H1 (cell line): ENCODE results near the gene MEN1. TPM values are rescaled to one million over a fixed set of nuclear protein-coding genes. Genes with fewer than 3 reads are reported as not detected.

ENCODE experiments used
- CTCF ChIA-PET: fragments of 300-600 bp; sonication (Branson Sonifier 250); formaldehyde crosslinking; loops from one replicate; lab custom pipeline; 2021; ENCODE audit not compliant: partially characterized antibody; lab: Charles Lee
- POLR2A ChIA-PET: fragments of 300-600 bp; sonication (Branson Sonifier 250); formaldehyde crosslinking; loops from one replicate; lab custom pipeline; 2021; ENCODE audit warnings: inconsistent platforms; ENCODE audit not compliant: partially characterized antibody; lab: Charles Lee
- DNase-seq, 2 experiments: peaks; one replicate each; pipeline versions ENCODE4 v3.0.0 to v3.0.0-alpha.2; 2010 to 2022; ENCODE audit warnings: low spot score in 2 of 2, low read depth in 1 of 2, mixed read lengths in 1 of 2
- FAIRE-seq: peaks from 2 replicates; lab custom pipeline; 2011; peaks lifted over from hg19 to GRCh38; lab: Jason Lieb, UNC
- H2AFZ ChIP-seq: 2 replicates; pipeline ENCODE4 v1.8.1; 2012; ENCODE audit warnings: low read length, inconsistent platforms
- H2AK5ac ChIP-seq: 2 replicates; pipeline ENCODE4 v1.6.1; 2013; ENCODE audit warnings: low read depth, low read length
- H2BK120ac ChIP-seq: replicated peaks from 2 replicates; pipeline ENCODE3; 2013; ENCODE audit warnings: low read depth, low read length, inconsistent platforms
- H2BK12ac ChIP-seq: 2 replicates; pipeline ENCODE4 v1.6.1; 2013; ENCODE audit warnings: low read depth, low read length
- H2BK15ac ChIP-seq: 2 replicates; pipeline ENCODE4 v1.6.1; 2013; ENCODE audit warnings: low read length
- H2BK20ac ChIP-seq: 2 replicates; pipeline ENCODE4 v1.6.1; 2013; ENCODE audit warnings: low read length
- H2BK5ac ChIP-seq: 2 replicates; pipeline ENCODE4 v1.6.1; 2013; ENCODE audit warnings: low read depth, low read length
- H3K14ac ChIP-seq: 2 replicates; pipeline ENCODE4 v1.6.1; 2013; ENCODE audit warnings: inconsistent platforms; ENCODE audit not compliant: insufficient read length
- H3K18ac ChIP-seq: 2 replicates; pipeline ENCODE4 v1.6.1; 2013; ENCODE audit warnings: low read length; ENCODE audit errors: extremely low read depth
- H3K23ac ChIP-seq: 2 replicates; pipeline ENCODE4 v1.6.1; 2013; ENCODE audit warnings: inconsistent platforms; ENCODE audit not compliant: insufficient read length
- H3K23me2 ChIP-seq: 2 replicates; pipeline ENCODE4 v1.6.1; 2013; ENCODE audit warnings: low read depth, low read length
- H3K27ac ChIP-seq: 2 replicates; pipeline ENCODE4 v1.6.1; 2011; ENCODE audit warnings: low read depth, low read length, inconsistent platforms
- H3K27me3 ChIP-seq, 4 experiments: replicated peaks in 1 of 4; 1 replicate in 1 of 4; 2 replicates in 3 of 4; pipeline versions ENCODE4 v1.6.1 to v1.8.1; 2011 to 2013; ENCODE audit warnings: low read length in 3 of 4, mild to moderate bottlenecking in 3 of 4, inconsistent platforms in 2 of 4, mixed read lengths in 2 of 4, moderate library complexity in 1 of 4; ENCODE audit not compliant: control insufficient read depth in 3 of 4, insufficient read depth in 3 of 4; ENCODE audit errors: extremely low read depth in 1 of 4
- H3K36me3 ChIP-seq, 4 experiments: 2 replicates each; pipeline versions ENCODE4 v1.6.1 to v1.8.1; 2011 to 2013; ENCODE audit warnings: mild to moderate bottlenecking in 4 of 4, low read length in 3 of 4, moderate library complexity in 2 of 4, control low read depth in 1 of 4, inconsistent platforms in 1 of 4; ENCODE audit not compliant: insufficient read depth in 4 of 4, control insufficient read depth in 2 of 4
- H3K4ac ChIP-seq: replicated peaks from 2 replicates; pipeline ENCODE3; 2013; ENCODE audit warnings: low read length, low read depth, mixed read lengths, inconsistent platforms; ENCODE audit not compliant: insufficient read length
- H3K4me1 ChIP-seq, 4 experiments: replicated peaks in 1 of 4; 1 replicate in 1 of 4; 2 replicates in 3 of 4; pipeline versions ENCODE4 v1.6.1 to v1.8.1; 2011 to 2013; ENCODE audit warnings: low read length in 3 of 4, inconsistent platforms in 2 of 4, mixed read lengths in 1 of 4; ENCODE audit not compliant: insufficient read depth in 4 of 4, control insufficient read depth in 3 of 4
- H3K4me2 ChIP-seq, 2 experiments: 2 replicates each; pipeline versions ENCODE4 v1.6.1 to v1.8.1; 2011 to 2013; ENCODE audit warnings: low read depth in 2 of 2, low read length in 2 of 2, control low read depth in 1 of 2, inconsistent platforms in 1 of 2, mild to moderate bottlenecking in 1 of 2; ENCODE audit not compliant: insufficient read depth in 1 of 2
- H3K4me3 ChIP-seq, 4 experiments: fragments of 200-600, 300-600 bp in 1 of 4; sonication (generic), shearing (Covaris generic), sonication (Bioruptor Twin) in 1 of 4; 2 replicates each; pipeline versions ENCODE4 v1.5.1 to v1.8.1; 2011 to 2016; ENCODE audit warnings: low read length in 4 of 4, low read depth in 3 of 4, control low read depth in 2 of 4, inconsistent platforms in 2 of 4, mild to moderate bottlenecking in 2 of 4, mixed read lengths in 1 of 4, moderate library complexity in 1 of 4; ENCODE audit not compliant: insufficient read depth in 2 of 4; ENCODE audit errors: extremely low read depth in 1 of 4
- H3K56ac ChIP-seq: replicated peaks from 2 replicates; pipeline ENCODE3; 2013; ENCODE audit warnings: low read depth, mild to moderate bottlenecking, mixed read lengths, low read length, inconsistent platforms; ENCODE audit not compliant: insufficient read length
- H3K79me1 ChIP-seq: 2 replicates; pipeline ENCODE4 v1.6.1; 2013; ENCODE audit warnings: low read depth, low read length, control low read depth
- H3K79me2 ChIP-seq, 2 experiments: 2 replicates each; pipeline versions ENCODE4 v1.6.1 to v1.8.1; 2012 to 2013; ENCODE audit warnings: low read length in 2 of 2, mild to moderate bottlenecking in 2 of 2, inconsistent platforms in 1 of 2; ENCODE audit not compliant: insufficient read depth in 2 of 2, control insufficient read depth in 1 of 2
- H3K9ac ChIP-seq, 4 experiments: replicated peaks in 1 of 4; 1 replicate in 1 of 4; 2 replicates in 3 of 4; pipeline versions ENCODE4 v1.6.1 to v1.8.1; 2011 to 2013; ENCODE audit warnings: low read depth in 3 of 4, low read length in 3 of 4, control low read depth in 2 of 4, mild to moderate bottlenecking in 2 of 4, moderate library complexity in 2 of 4, inconsistent platforms in 1 of 4; ENCODE audit errors: extremely low read depth in 1 of 4
- H3K9me3 ChIP-seq, 2 experiments: 2 replicates each; pipeline versions ENCODE4 v1.6.1 to v1.8.1; 2012 to 2013; ENCODE audit warnings: mild to moderate bottlenecking in 2 of 2, moderate library complexity in 2 of 2, control low read depth in 1 of 2, inconsistent platforms in 1 of 2, low read depth in 1 of 2, low read length in 1 of 2, mixed read lengths in 1 of 2; ENCODE audit not compliant: insufficient read depth in 2 of 2
- H4K20me1 ChIP-seq, 2 experiments: replicated peaks in 1 of 2; 2 replicates each; pipeline versions ENCODE3 to v1.8.1; 2011 to 2013; ENCODE audit warnings: inconsistent platforms in 2 of 2, low read length in 2 of 2, mild to moderate bottlenecking in 1 of 2; ENCODE audit not compliant: insufficient read depth in 2 of 2, control insufficient read depth in 1 of 2
- H4K5ac ChIP-seq: 2 replicates; pipeline ENCODE4 v1.6.1; 2013; ENCODE audit warnings: low read length, low read depth, mixed read lengths, inconsistent platforms; ENCODE audit not compliant: insufficient read length
- H4K8ac ChIP-seq: 2 replicates; pipeline ENCODE4 v1.8.0; 2013; ENCODE audit warnings: mild to moderate bottlenecking, moderate library complexity, low read length, inconsistent platforms; ENCODE audit not compliant: insufficient read depth; ENCODE audit errors: extremely low read depth
- H4K91ac ChIP-seq: replicated peaks from 2 replicates; pipeline ENCODE3; 2013; ENCODE audit warnings: low read length, mixed read lengths, inconsistent platforms; ENCODE audit not compliant: insufficient read length
- BRCA1 ChIP-seq: IDR thresholded peaks from 2 replicates; pipeline ENCODE4 v1.6.1; 2012; ENCODE audit warnings: low read depth, low read length, improper control_type of control experiment
- CBX8 ChIP-seq: fragments of 300-800, 300-1000 bp; sonication (generic); IDR thresholded peaks from 2 replicates; pipeline ENCODE4 v1.7.1; 2016; ENCODE audit warnings: low read depth, low read length, borderline replicate concordance
- CHD1 ChIP-seq: IDR thresholded peaks from 2 replicates; pipeline ENCODE4 v1.6.1; 2012; ENCODE audit warnings: low read depth, low read length, improper control_type of control experiment
- KDM4A ChIP-seq: IDR thresholded peaks from one replicate; pipeline ENCODE4 v1.7.1; 2012; ENCODE audit warnings: low read depth, mild to moderate bottlenecking, moderate library complexity, low read length, inconsistent platforms; ENCODE audit not compliant: severe bottlenecking
- PHF8 ChIP-seq: fragments of 200-600 bp; sonication (generic); conservative IDR thresholded peaks from 2 replicates; pipeline ENCODE4 v1.7.1; 2012; ENCODE audit warnings: low read depth, mild to moderate bottlenecking, inconsistent platforms, low read length, moderate library complexity
- POLR2AphosphoS5 ChIP-seq: IDR thresholded peaks from 2 replicates; pipeline ENCODE4 v1.6.1; 2011; ENCODE audit warnings: low read depth, low read length
- RXRA ChIP-seq: IDR thresholded peaks from 2 replicates; pipeline ENCODE4 v1.6.1; 2011; ENCODE audit warnings: low read depth, mild to moderate bottlenecking, low read length, moderate library complexity; ENCODE audit not compliant: insufficient read depth
- SIN3A ChIP-seq, 2 experiments: IDR thresholded peaks in 1 of 2; conservative IDR thresholded peaks in 1 of 2; 2 replicates each; pipeline ENCODE4 v1.6.1; 2011 to 2012; ENCODE audit warnings: low read length in 2 of 2, improper control_type of control experiment in 1 of 2, low read depth in 1 of 2, mild to moderate bottlenecking in 1 of 2
- SP1 ChIP-seq: IDR thresholded peaks from 2 replicates; pipeline ENCODE4 v1.6.1; 2011; ENCODE audit warnings: low read depth, low read length
- ZNF274 ChIP-seq: IDR thresholded peaks from 2 replicates; pipeline ENCODE4 v1.7.0; 2012; ENCODE audit warnings: low read length, borderline replicate concordance; ENCODE audit errors: extremely low read depth
- WGBS, 2 experiments: shearing (Covaris generic) in 1 of 2; methylation state at CpG; one replicate each; pipeline versions ENCODE4 v1.1.6 to v1.1.7; 2013 to 2015; ENCODE audit warnings: low lambda C conversion rate in 2 of 2, mixed read lengths in 2 of 2, inconsistent platforms in 1 of 2, low coverage in 1 of 2, missing lambda C conversion rate in 1 of 2; ENCODE audit not compliant: insufficient replicate concordance in 2 of 2, insufficient coverage in 1 of 2, insufficient read length in 1 of 2; ENCODE audit errors: extremely low coverage in 1 of 2, missing lambda C conversion rate in 1 of 2; 5-methylcytosine and 5-hydroxymethylcytosine counted together
- polyA plus RNA-seq, 7 experiments: library from polyadenylated mRNA; depleted of rRNA in 3 of 7; stranded (reverse) in 5 of 7; unstranded in 2 of 7; fragments of >200 nt in 5 of 7; fragments of 200-250 nt in 2 of 7; gene quantifications; 1 replicate in 5 of 7; 2 replicates in 1 of 7; 4 replicates in 1 of 7; pipeline versions ENCODE4 v1.2.1 to v1.2.3, GENCODE V29; 2011 to 2013; ENCODE audit warnings: missing spikeins in 2 of 7, mixed read lengths in 2 of 7
- total RNA-seq: library from RNA; stranded (reverse); fragmentation: NEBNext Ultra II Directional; extraction: Animal tissue kit (Norgen Biotek cat#: 25700); gene quantifications from 2 replicates; pipeline ENCODE4 v1.2.1, GENCODE V29; 2021
- TF ChIP-seq, protein P1 (sequence below): IDR thresholded peaks from 2 replicates; pipeline ENCODE4 v1.6.1; 2012; ENCODE audit warnings: inconsistent platforms
- TF ChIP-seq, protein P2 (sequence below): IDR thresholded peaks from 2 replicates; pipeline ENCODE4 v1.6.1; 2012; ENCODE audit warnings: inconsistent platforms

The MEN1 gene
- total and polyA plus RNA-seq, 2 of the 8 experiments (the other 6 are each of a cell fraction or from before 2014, with no cell fraction given), result 47.2 to 56.3 TPM

DNA sequence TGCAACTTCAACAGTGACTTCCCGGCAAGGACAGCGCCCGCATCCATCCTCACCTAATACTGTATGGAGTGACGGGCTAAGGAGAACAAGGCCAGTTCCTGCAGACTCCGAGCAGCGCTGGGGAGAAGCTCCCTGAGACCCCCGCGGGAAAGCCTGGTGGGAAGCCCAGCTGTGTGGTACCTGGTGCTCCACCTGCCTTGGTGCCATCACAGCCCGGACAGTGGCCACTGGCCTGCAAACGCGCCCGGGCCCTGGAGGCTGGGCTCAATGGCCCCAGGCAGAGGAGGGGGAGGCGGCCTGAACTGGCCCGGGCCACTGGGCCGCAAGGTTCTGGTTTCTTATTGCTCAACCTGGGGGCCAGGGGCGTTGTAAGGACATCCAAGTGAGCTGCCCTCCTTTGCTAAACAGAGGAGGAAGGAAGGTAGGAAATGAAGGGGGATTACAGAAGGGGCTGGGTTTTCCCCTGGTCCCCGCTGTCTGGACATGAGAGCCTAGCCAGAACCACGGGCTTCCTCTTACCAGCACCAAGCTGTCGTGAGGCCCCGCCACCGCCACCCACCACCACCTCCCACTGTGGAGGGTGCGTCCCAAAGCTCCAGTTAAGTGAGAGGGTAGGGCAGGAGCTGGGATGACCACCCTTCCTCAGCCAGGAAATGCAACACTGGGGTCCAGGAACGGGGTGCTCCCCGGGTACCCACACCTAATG, 42.6 kb upstream of the MEN1 start:
- Histone ChIP-seq H3K27me3 (no peaks in the 10 kb centered on the region), H3K4ac (no peak overlapping the region), H3K23me2 (no peaks in the 10 kb centered on the region), H4K5ac (no peak overlapping the region), H3K9me3 (no peaks in the 10 kb centered on the region), H3K18ac (no peak overlapping the region), H3K4me3 (no peak overlapping the region), H2BK12ac (no peak overlapping the region), H2AFZ (no peak overlapping the region), H4K20me1 (peaks cover 0 to 5% of the 10 kb centered on the region in 2 experiments), H2BK15ac (no peak overlapping the region), H3K36me3 (peaks cover 0 to 5% (median 0%) of the 10 kb centered on the region in 4 experiments; a peak in 1 of 8 replicates), H3K4me1 (peaks cover 0 to 17% (median 7%) of the 10 kb centered on the region in 4 experiments; a peak in 6 of 7 replicates), H3K79me1 (no peaks in the 10 kb centered on the region), H3K14ac (no peak overlapping the region), H3K9ac (no peak overlapping the region), H3K79me2 (no peaks in the 10 kb centered on the region), H2BK5ac (no peak overlapping the region), H4K8ac (no peak overlapping the region), H2AK5ac (no peak overlapping the region), H4K91ac (no peak overlapping the region), H3K27ac (no peak overlapping the region), H3K56ac (no peak overlapping the region), H3K4me2 (no peak overlapping the region), H2BK20ac (no peak overlapping the region), H2BK120ac (no peak overlapping the region), H3K23ac (no peak overlapping the region)
- no peak for FAIRE-seq
- 87% methylated on average over 21 of the region's 24 CpGs; no CpG with 5 or more reads in 1 of the 2 experiments for WGBS, 2 experiments
- POLR2A ChIA-PET, result interaction anchor here (0.8 to 25.7 kb wide), 4 partner anchors 8 to 31 kb away, joined by 3 to 408 read pairs (median 4); partner anchors contain the start of gene EHD1
- CTCF ChIA-PET, result interaction anchor here (1.1 to 32.3 kb wide), 5 partner anchors 10 to 95 kb away, joined by 3 to 1058 read pairs (median 12); partner anchors contain the start of genes EHD1 and GPHA2
- DNase-seq, result no peak
- no peak for TF ChIP-seq KDM4A
- TF ChIP-seq, protein P1, sequence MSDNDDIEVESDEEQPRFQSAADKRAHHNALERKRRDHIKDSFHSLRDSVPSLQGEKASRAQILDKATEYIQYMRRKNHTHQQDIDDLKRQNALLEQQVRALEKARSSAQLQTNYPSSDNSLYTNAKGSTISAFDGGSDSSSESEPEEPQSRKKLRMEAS, result no peak
- TF ChIP-seq CBX8, result no peak
- no peak for TF ChIP-seq POLR2AphosphoS5
- no peak for TF ChIP-seq CHD1
- TF ChIP-seq, protein P2, sequence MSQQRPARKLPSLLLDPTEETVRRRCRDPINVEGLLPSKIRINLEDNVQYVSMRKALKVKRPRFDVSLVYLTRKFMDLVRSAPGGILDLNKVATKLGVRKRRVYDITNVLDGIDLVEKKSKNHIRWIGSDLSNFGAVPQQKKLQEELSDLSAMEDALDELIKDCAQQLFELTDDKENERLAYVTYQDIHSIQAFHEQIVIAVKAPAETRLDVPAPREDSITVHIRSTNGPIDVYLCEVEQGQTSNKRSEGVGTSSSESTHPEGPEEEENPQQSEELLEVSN, result no peak
- no peak for TF ChIP-seq SIN3A (conservative IDR thresholded peaks at IDR 0.05 in 1 of 2, IDR thresholded peaks at IDR 0.05 in 1 of 2; ENCODE audit: low read depth in 1 of 2, low read length in 2 of 2)
- no peak for TF ChIP-seq SP1
- TF ChIP-seq PHF8, result no peak
- TF ChIP-seq RXRA, result no peak
- no peak for TF ChIP-seq BRCA1
- TF ChIP-seq ZNF274, result no peak
